Measurements from ENCODE around the gene METAP1. TPM values are rescaled to one million over a fixed set of nuclear protein-coding genes. Genes with fewer than 3 reads are reported as not detected.

Gene METAP1
- total and polyA plus RNA-seq, 8 donors, result 11.4 to 20.8 (median 16.5) TPM

- Histone ChIP-seq H3K27ac (no peak overlapping the region), H3K4me3 (no peak overlapping the region), H3K27me3 (no peaks in the 10 kb centered on the region), H3K9me3 (no peaks in the 10 kb centered on the region), H3K36me3 (no peaks in the 10 kb centered on the region), H3K4me1 (peaks cover 3 to 12% (median 7%) of the 10 kb centered on the region in 3 donors)
- DNase-seq (no peak), ATAC-seq (no peak), FAIRE-seq (no peak)
- TF ChIP-seq CTCF (IDR thresholded peaks at IDR 0.05), result no peak
- WGBS, 2 donors, result 31 to 33% methylated on average over 6 of the region's 6 CpGs
- intact Hi-C loops (cut with DNase I), result no loop called here
Measured at GRCh38 chr4:98997166-98997565, 1.6 kb downstream of the METAP1 start.

DNA sequence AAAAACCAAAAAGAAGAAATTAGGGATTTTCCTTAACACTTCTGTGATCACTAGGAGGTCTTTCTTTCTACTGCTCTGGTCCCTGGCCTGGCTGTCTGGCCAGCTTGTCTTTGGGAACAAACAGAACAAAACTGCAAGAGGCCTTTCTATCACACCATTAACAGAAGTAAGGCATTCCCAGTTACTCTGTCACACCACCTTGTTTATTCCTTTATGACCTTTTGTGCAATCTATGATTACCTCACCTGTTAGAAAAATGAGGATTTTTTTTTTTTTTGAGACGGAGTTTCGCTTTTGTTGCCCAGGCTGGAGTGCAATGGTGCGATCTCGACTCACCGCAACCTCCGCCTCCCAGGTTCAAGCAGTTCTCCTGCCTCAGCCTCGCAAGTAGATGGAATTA, 3.0 kb downstream of the METAP1 start:
- TF ChIP-seq CTCF (IDR thresholded peaks at IDR 0.05), result no peak
- H3K4me1 ChIP-seq, result peaks cover 3 to 12% (median 7%) of the 10 kb centered on the region in 3 donors
- no peaks in the 10 kb centered on the region for H3K9me3 ChIP-seq
- no peak overlapping the region for H3K27ac ChIP-seq
- ATAC-seq (no peak), DNase-seq (no peak), FAIRE-seq (no peak)
- intact Hi-C loops (cut with DNase I), result no loop called here
- 96% methylated on average over 7 of the region's 7 CpGs for WGBS, 2 donors
- no peak overlapping the region for H3K4me3 ChIP-seq
- no peaks in the 10 kb centered on the region for H3K36me3 ChIP-seq
- H3K27me3 ChIP-seq, result no peaks in the 10 kb centered on the region

GRCh38 chr4:99002279-99002678, 6.8 kb downstream of the METAP1 start:
- no peak for ATAC-seq
- no peaks in the 10 kb centered on the region for H3K9me3 ChIP-seq
- peaks cover 3 to 8% (median 3%) of the 10 kb centered on the region in 3 donors for H3K4me1 ChIP-seq
- intact Hi-C loops (cut with DNase I), result no loop called here
- no peak overlapping the region for H3K4me3 ChIP-seq
- no peaks in the 10 kb centered on the region for H3K36me3 ChIP-seq
- DNase-seq, result no peak
- H3K27me3 ChIP-seq, result no peaks in the 10 kb centered on the region
- 55 to 67% methylated on average over 3 of the region's 3 CpGs for WGBS, 2 donors
- H3K27ac ChIP-seq, result no peak overlapping the region
- no peak for TF ChIP-seq CTCF (IDR thresholded peaks at IDR 0.05)
- no peak for FAIRE-seq

DNA sequence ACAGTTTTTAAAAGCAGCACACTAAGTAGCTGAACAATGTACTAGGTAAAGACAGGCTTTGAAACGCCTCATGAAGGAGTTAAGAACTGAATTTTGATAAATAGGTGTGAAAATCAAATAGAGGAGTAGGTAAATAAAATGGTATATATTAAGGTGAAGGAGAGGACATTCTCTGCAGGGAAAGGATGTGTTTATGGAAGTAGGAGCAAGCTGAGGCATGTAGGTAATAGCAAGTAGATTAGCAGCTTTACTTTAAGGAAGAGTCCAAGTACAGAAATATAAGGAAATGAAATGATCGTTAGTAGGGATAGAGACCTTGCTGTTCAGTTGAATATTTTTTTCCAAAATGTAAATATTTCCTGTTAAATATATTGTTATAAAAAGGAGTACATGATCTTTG, 12.5 kb downstream of the METAP1 start:
- no peaks in the 10 kb centered on the region for H3K9me3 ChIP-seq
- no peaks in the 10 kb centered on the region for H3K27me3 ChIP-seq
- 73 to 74% methylated on average over 2 of the region's 2 CpGs for WGBS, 2 donors
- H3K4me1 ChIP-seq, result no peaks in the 10 kb centered on the region
- intact Hi-C loops (cut with DNase I), result no loop called here
- no peak overlapping the region for H3K4me3 ChIP-seq
- no peaks in the 10 kb centered on the region for H3K36me3 ChIP-seq
- no peak for FAIRE-seq
- TF ChIP-seq CTCF (IDR thresholded peaks at IDR 0.05), result no peak
- DNase-seq, result no peak
- ATAC-seq, result no peak
- no peak overlapping the region for H3K27ac ChIP-seq

- intact Hi-C loops (cut with DNase I), result no loop called here
- H3K27me3 ChIP-seq, result no peaks in the 10 kb centered on the region
- no peak overlapping the region for H3K27ac ChIP-seq
- FAIRE-seq, result no peak
- no peak for DNase-seq
- no peaks in the 10 kb centered on the region for H3K9me3 ChIP-seq
- no peak overlapping the region for H3K4me3 ChIP-seq
- ATAC-seq, result no peak
- no peaks in the 10 kb centered on the region for H3K36me3 ChIP-seq
- TF ChIP-seq CTCF (IDR thresholded peaks at IDR 0.05), result no peak
- 73 to 94% methylated on average over 4 of the region's 4 CpGs for WGBS, 2 donors
- no peaks in the 10 kb centered on the region for H3K4me1 ChIP-seq
Measured at GRCh38 chr4:99011910-99012309, 16.4 kb downstream of the METAP1 start.
